ENCODE data around the gene TUFM. TPM values are rescaled to one million over a fixed set of nuclear protein-coding genes. Genes with fewer than 3 reads are reported as not detected.

The TUFM gene
- total RNA-seq, 1 experiment from 2014 or later, result 207 TPM

DNA sequence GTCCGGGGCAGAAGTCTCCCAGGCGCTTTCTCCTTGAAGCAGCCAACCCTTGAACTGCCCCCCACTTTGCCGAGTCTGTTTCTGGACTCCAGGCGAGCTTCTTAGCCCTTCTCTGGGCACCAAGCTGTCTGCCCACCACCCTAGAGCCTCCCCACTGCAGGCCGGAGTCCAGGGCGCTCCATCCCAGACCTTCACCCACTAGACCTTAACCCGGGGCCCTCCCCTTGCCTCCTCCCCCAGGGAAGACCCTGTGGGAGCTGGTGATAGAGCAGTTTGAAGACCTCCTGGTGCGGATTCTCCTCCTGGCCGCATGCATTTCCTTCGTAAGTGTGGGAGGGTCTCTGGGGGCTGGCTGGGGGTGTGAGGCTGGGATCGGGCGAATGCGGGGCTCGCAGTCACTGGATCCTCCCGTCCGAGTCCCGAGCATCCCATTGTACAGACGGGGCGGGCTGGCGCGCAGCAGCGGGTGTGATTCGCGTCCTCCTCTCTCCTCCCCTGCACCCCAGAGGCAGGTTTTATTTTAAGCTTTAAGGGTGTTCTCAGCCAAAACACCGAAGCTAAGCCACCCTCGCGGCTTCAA, 33.2 kb upstream of the TUFM start:
- Histone ChIP-seq H3K23me2 (ENCODE audit: insufficient read length, low read depth, low read length, poor library complexity, severe bottlenecking) (peaks cover 11% of the 10 kb centered on the region), H2BK15ac (ENCODE audit: low read depth, low read length) (no peak overlapping the region), H2BK5ac (ENCODE audit: insufficient read length, low read length) (no peak overlapping the region), H2AFZ (ENCODE audit: low read length) (no peak overlapping the region), H2BK120ac (ENCODE audit: low read depth, low read length, poor library complexity, severe bottlenecking) (no peak overlapping the region), H3K79me1 (ENCODE audit: insufficient read depth, low read depth, low read length, poor library complexity, severe bottlenecking) (no peaks in the 10 kb centered on the region), H4K5ac (ENCODE audit: insufficient read length, low read depth, low read length) (no peak overlapping the region), H3K9ac (ENCODE audit: extremely low read depth, insufficient read length, low read length) (peak overlapping the region; percentile 63), H3K56ac (ENCODE audit: insufficient read length, low read depth, low read length) (no peak overlapping the region), H2AK5ac (ENCODE audit: insufficient read length, low read length) (no peak overlapping the region), H3K27me3 (ENCODE audit: insufficient read depth, low read length) (peaks cover 6% of the 10 kb centered on the region; the same call in 1 of the 2 replicates), H3K14ac (ENCODE audit: insufficient read depth, low read length) (peak overlapping the region; percentile 75; the same call in 1 of the 2 replicates), H4K8ac (replicated peaks; ENCODE audit: insufficient read length, low read depth, low read length) (no peak overlapping the region), H3K18ac (ENCODE audit: insufficient read length, low read depth, low read length) (peak overlapping the region; percentile 35), H3K79me2 (ENCODE audit: insufficient read depth, low read length) (no peaks in the 10 kb centered on the region), H4K20me1 (ENCODE audit: control insufficient read depth, insufficient read depth, insufficient read length) (no peaks in the 10 kb centered on the region), H3K9me3 (ENCODE audit: control insufficient read depth, low read depth, low read length) (no peaks in the 10 kb centered on the region), H2BK12ac (ENCODE audit: insufficient read length, low read depth, low read length) (no peak overlapping the region), H3K4me1 (ENCODE audit: insufficient read depth, low read length) (peaks cover 6% of the 10 kb centered on the region; the same call in 1 of the 2 replicates), H3K4ac (ENCODE audit: low read depth, low read length) (no peak overlapping the region), H3K27ac (ENCODE audit: insufficient read length, low read depth, low read length) (no peak overlapping the region), H3K4me2 (ENCODE audit: insufficient read depth, insufficient read length, low read length) (peak overlapping the region; percentile 64), H3T11ph (ENCODE audit: low read length) (no peak overlapping the region), H2BK20ac (ENCODE audit: low read depth, low read length, poor library complexity, severe bottlenecking) (no peak overlapping the region), H4K91ac (ENCODE audit: insufficient read length, low read depth, low read length) (no peak overlapping the region), H3K23ac (ENCODE audit: insufficient read length, low read depth, low read length) (no peak overlapping the region)
- TF ChIP-seq, protein P1, sequence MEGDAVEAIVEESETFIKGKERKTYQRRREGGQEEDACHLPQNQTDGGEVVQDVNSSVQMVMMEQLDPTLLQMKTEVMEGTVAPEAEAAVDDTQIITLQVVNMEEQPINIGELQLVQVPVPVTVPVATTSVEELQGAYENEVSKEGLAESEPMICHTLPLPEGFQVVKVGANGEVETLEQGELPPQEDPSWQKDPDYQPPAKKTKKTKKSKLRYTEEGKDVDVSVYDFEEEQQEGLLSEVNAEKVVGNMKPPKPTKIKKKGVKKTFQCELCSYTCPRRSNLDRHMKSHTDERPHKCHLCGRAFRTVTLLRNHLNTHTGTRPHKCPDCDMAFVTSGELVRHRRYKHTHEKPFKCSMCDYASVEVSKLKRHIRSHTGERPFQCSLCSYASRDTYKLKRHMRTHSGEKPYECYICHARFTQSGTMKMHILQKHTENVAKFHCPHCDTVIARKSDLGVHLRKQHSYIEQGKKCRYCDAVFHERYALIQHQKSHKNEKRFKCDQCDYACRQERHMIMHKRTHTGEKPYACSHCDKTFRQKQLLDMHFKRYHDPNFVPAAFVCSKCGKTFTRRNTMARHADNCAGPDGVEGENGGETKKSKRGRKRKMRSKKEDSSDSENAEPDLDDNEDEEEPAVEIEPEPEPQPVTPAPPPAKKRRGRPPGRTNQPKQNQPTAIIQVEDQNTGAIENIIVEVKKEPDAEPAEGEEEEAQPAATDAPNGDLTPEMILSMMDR (conservative IDR thresholded peaks at IDR 0.05), result no peak
- Mint-ChIP-seq H3K4me3 (peak overlapping the region; percentile 87 to 95), H3K27me3 (ENCODE audit: low read depth) (peaks cover 18% of the 10 kb centered on the region), H3K4me1 (peaks cover 33 to 68% of the 10 kb centered on the region in 2 experiments), H3K27ac (peak overlapping the region in 2 of 3 experiments; percentile 32 to 95; a peak in 4 of 7 replicates), H3K9me3 (no peaks in the 10 kb centered on the region; a peak in 1 of 5 replicates), H3K36me3 (ENCODE audit: insufficient read depth in 1 of 3, low read depth in 3 of 3) (peaks cover 4 to 8% (median 7%) of the 10 kb centered on the region in 3 experiments)
- DNase-seq, result no peak
- WGBS (ENCODE audit: extremely low coverage, insufficient read length, low lambda C conversion rate), result no CpG with 5 or more reads among the region's 27 CpGs
